Mesodermal cell (in vitro differentiated cells): ENCODE measurements around the gene FSIP1.

ENCODE experiments used
- H3K27ac ChIP-seq: 2 replicates; pipeline ENCODE4 v1.7.0; 2013; ENCODE audit warnings: mild to moderate bottlenecking, low read depth, low read length, moderate library complexity; ENCODE audit not compliant: severe bottlenecking
- H3K36me3 ChIP-seq: 2 replicates; pipeline ENCODE4 v1.7.1; 2013; ENCODE audit warnings: mild to moderate bottlenecking, low read length, moderate library complexity; ENCODE audit not compliant: control insufficient read depth, insufficient read depth
- H3K4me1 ChIP-seq: one replicate; pipeline ENCODE4 v1.7.1; 2013; ENCODE audit warnings: mild to moderate bottlenecking, low read length; ENCODE audit not compliant: insufficient read depth, control insufficient read depth, poor library complexity, severe bottlenecking
- H3K4me3 ChIP-seq: 2 replicates; pipeline ENCODE4 v1.7.0; 2013; ENCODE audit warnings: low read length, control low read depth, mild to moderate bottlenecking; ENCODE audit not compliant: insufficient read depth, poor library complexity, severe bottlenecking; ENCODE audit errors: extremely low read depth
- H3K9me3 ChIP-seq: 2 replicates; pipeline ENCODE4 v1.7.1; 2013; ENCODE audit warnings: mild to moderate bottlenecking, low read length, moderate library complexity; ENCODE audit not compliant: control insufficient read depth
- WGBS, 2 experiments: methylation state at CpG; one replicate each; pipeline ENCODE4 v1.1.5; 2013; ENCODE audit warnings: missing lambda C conversion rate in 2 of 2; ENCODE audit not compliant: insufficient coverage in 2 of 2; 5-methylcytosine and 5-hydroxymethylcytosine counted together

The FSIP1 gene

DNA sequence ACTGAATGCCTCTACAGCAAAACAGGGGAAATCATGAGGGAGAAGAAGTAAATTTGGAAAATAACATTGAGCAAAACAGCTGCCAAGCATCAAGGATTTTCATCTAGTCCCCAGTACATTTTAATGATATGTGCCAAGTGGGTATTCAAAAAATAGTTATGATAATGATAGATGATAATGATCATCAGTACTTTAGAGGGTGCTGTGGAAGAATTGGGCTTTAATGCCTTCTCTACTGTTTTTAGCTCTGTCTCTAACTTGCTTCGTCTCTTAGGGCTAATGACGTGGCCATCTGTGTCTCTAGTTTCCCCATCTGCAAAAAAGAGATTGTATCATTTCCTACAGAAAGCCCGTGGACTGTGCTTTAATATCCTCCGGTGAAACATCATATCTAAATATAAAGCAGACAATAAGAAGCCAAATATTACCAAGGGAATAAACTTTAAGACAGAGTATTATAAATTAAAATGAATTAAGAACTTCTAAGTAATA is 10.2 kb upstream of the FSIP1 start:
- Histone ChIP-seq H3K36me3 (no peaks in the 10 kb centered on the region), H3K27ac (no peak overlapping the region), H3K4me1 (peaks cover 7% of the 10 kb centered on the region), H3K4me3 (no peak overlapping the region), H3K9me3 (no peaks in the 10 kb centered on the region)
- 96 to 100% methylated on average over 2 to 3 of the region's 4 CpGs for WGBS, 2 experiments

DNA sequence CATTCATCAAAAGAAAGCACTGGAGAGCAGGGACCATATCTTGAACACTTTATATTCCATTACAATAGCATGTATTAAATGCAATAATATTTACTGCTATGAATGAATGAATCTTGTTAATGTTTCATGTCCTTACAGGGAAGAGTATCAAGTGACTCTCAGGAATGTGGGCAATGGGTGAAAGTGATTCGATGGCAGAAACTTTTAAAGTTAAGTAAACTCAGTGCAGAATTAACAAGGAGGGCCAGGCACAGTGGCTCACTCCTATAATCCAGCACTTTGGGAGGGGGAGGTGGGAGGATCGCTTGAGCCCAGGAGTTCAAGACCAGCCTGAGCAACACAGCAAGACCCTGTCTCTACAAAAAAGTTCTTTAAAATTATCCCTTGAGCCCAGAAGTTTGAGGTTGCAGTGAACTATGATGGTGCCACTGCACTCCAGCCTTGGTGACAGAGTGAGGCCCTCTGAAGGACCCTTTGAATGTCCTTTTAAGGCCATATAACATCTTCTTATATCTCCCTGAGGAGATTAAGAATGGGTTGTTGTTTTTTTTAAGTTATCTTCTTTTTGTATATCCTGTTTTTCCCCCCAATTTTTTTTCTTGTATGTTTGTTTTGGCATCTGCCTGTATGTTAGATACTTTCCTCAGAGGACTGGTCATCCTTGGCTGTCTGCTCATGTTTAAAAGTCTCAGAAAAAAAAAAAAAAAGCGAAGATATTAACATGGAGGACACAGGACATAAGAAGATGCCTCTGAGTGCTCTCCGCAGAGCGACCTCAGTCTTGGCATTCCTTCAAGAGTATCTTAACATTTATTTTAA is 9.6 kb upstream of the FSIP1 start:
- Histone ChIP-seq H3K4me1 (peaks cover 13% of the 10 kb centered on the region), H3K4me3 (no peak overlapping the region), H3K27ac (no peak overlapping the region), H3K36me3 (no peaks in the 10 kb centered on the region), H3K9me3 (no peaks in the 10 kb centered on the region)
- WGBS, 2 experiments: 100% methylated on average over 1 of the region's 5 CpGs

DNA sequence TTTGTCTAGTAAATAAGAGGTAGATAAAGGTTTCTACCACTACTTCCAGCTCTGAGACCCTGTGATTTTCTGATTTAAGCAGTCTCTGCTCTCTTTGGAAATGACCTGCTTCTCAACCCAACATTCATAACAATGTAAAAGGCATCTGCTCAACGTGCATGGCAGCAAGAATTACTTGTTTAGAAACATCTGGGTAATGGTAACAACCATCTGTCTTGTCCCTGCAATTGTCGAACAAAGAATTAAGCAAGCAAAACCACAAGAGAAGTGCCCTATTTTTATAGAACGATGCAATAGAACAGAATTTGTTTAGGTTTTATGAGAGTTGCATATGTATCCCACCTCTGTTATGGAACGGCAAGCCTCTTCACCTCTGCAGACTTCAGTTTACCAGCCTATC is 7.1 kb upstream of the FSIP1 start:
- H3K27ac ChIP-seq: no peak overlapping the region
- no peaks in the 10 kb centered on the region for H3K9me3 ChIP-seq
- WGBS, 2 experiments: 100% methylated on average over 2 of the region's 4 CpGs
- H3K4me1 ChIP-seq: peaks cover 20% of the 10 kb centered on the region
- no peaks in the 10 kb centered on the region for H3K36me3 ChIP-seq
- H3K4me3 ChIP-seq: no peak overlapping the region

DNA sequence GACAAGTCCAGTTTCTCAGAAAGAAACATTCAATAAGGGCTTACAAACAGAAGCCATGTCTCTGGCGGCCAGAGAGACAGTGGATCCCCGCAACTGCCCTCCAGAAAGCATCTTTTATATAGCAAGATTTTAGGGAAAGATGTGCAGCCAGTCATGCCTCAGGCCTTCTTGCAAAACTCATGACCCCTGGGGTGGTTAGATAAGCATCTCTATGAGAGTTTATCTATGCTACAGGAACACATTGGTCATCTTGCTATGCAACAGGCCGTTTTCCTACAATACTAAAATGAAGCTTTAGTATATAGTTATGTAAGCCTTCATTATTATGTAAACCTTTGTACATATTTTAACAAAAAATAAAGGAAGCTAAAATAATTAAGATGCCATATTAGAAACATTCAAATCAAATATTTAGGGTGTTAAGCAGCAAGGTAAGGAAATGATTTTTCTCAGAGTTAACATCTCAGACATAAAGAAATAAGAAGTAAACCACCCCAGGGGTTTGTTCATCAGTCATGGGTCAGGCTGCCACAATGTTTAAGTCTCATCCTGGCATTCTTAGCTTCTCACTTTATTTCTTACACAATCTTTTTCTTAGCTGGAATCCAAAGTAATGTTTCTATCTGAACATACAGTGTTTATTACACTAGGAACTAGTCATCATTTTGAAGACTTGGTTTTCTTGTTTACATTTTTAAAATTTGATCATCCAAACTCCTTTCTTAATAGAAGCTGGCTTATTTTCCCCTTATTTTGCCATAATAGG is 6.3 kb upstream of the FSIP1 start:
- no peaks in the 10 kb centered on the region for H3K9me3 ChIP-seq
- 60% methylated on average over 1 of the region's 3 CpGs; no CpG with 5 or more reads in 1 of the 2 experiments for WGBS, 2 experiments
- no peak overlapping the region for H3K4me3 ChIP-seq
- H3K4me1 ChIP-seq: peaks cover 27% of the 10 kb centered on the region
- H3K27ac ChIP-seq: no peak overlapping the region
- H3K36me3 ChIP-seq: no peaks in the 10 kb centered on the region

DNA sequence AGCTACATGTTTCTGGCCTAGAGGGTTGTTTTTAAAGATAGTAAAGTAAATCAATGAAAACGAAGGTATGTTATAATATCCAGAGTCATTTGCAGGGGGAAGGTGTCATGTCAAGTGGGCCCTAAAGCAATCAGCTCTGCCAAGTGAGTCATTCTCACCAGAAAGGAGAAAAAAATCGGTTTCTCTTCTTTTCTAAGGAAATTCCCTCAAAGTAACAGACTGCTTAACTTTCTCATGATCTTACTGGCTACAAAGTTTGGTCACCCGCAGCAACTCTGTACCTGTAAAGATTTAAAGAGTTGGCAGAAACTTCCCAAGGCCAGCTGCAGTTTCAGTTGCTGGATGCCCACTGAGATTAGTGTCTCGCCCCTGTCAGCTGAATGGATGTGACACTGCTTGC is 5.5 kb upstream of the FSIP1 start:
- WGBS, 2 experiments: 76 to 80% methylated on average over 3 to 4 of the region's 4 CpGs
- no peak overlapping the region for H3K27ac ChIP-seq

DNA sequence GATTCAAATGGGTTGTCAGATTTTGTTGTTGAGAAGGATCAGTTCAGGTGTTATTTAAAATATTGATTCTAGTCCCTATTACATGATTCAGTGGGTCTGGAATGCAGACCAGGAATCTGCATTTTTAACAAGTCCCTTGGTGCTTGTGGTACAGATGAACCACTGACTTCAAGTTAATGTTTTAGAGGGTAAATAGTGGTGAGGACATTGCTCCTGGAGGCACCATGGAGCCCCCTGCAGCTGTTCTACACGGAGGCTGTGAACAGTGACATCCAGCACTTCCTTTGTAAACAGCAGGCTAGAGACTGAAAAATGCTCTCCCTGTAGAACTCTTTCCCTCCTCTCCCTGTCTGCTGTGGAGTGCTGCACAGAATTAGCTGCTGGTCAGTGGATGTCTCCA is 4.8 kb upstream of the FSIP1 start:
- Histone ChIP-seq H3K9me3 (no peaks in the 10 kb centered on the region), H3K4me1 (peaks cover 32% of the 10 kb centered on the region), H3K36me3 (no peaks in the 10 kb centered on the region), H3K27ac (no peak overlapping the region), H3K4me3 (no peak overlapping the region)
- WGBS, 2 experiments: 0% methylated on average over 1 of the region's 1 CpG; no CpG with 5 or more reads in 1 of the 2 experiments

More for the DNA sequence above, 5.5 kb upstream of the FSIP1 start:
- Histone ChIP-seq H3K4me1 (peaks cover 32% of the 10 kb centered on the region), H3K36me3 (no peaks in the 10 kb centered on the region), H3K4me3 (no peak overlapping the region), H3K9me3 (no peaks in the 10 kb centered on the region)

DNA sequence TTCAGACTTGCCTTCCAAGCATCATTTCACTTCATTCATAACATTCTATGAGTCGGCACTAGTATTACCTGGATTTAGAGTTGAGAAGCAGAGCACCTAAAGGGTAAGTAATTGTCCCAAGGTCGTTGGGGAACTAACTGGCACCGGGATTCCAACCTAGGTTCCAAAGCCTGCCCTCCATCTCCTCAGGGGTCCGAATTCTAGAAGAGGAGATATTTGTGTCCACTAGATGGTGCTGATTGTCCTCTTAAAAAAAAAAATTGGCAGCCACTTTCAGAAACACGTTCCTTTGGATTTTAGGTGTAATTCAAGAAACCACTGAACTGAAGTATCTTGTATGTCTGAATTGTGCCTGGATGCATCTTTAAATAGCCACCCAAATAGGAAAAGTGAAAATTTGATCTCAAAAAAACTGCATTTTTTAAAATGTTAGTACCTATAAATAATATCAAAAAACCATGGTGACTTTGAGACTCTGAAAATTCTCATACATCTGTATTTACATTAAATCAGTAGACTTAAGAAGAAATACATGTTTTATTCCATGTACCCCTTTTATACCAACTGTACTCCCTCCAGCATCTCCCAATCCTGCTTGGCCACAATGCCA is 3.9 kb upstream of the FSIP1 start:
- Histone ChIP-seq H3K36me3 (no peaks in the 10 kb centered on the region), H3K27ac (no peak overlapping the region), H3K4me1 (peaks cover 32% of the 10 kb centered on the region), H3K4me3 (no peak overlapping the region), H3K9me3 (no peaks in the 10 kb centered on the region)
- 17% methylated on average over 3 of the region's 5 CpGs; no CpG with 5 or more reads in 1 of the 2 experiments for WGBS, 2 experiments

DNA sequence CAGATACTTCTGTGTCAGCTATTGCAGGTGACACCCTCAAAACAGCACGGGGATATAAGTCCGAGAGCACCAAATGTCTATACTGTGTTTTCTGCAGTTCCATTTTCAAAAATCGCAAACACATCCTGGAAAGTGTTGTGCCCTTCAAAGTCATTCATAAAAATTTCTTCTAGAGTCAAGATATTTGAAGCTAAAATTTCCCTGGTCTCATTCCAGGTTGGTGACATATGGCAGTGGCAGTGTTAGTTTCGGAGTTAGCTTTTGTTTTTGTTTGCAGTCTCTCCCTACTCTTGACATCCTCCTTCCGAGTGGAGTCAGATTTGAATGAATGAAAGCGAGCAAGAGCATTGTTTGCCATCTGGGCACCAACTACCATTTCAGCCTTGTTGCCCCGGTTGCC is 3.2 kb upstream of the FSIP1 start:
- Histone ChIP-seq H3K4me3 (no peak overlapping the region), H3K9me3 (no peaks in the 10 kb centered on the region), H3K4me1 (peaks cover 32% of the 10 kb centered on the region), H3K27ac (no peak overlapping the region), H3K36me3 (no peaks in the 10 kb centered on the region)
- 91 to 100% methylated on average over 3 to 5 of the region's 7 CpGs for WGBS, 2 experiments

DNA sequence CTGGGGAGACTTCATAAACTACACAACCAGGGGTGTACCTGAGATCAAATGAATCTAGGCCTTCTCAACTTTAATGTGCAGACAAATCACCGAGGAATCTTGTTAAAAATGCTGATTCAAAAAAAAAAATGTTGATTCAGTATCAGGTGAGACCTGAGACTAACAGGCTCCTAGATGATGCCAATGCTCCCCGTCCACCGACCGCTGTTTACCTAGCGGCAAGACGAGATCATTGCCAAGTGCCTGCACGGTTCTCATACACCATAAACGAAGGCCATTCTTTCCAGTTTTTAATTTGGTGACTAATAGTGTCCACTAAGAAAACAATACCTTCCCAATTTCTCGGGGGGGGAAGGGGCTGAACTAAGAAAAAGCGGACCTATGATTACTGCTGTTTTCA is 2.5 kb upstream of the FSIP1 start:
- no peak overlapping the region for H3K4me3 ChIP-seq
- no peak overlapping the region for H3K27ac ChIP-seq
- WGBS, 2 experiments: 75 to 94% methylated on average over 6 of the region's 10 CpGs
- H3K4me1 ChIP-seq: peaks cover 32% of the 10 kb centered on the region
- H3K36me3 ChIP-seq: no peaks in the 10 kb centered on the region
- H3K9me3 ChIP-seq: no peaks in the 10 kb centered on the region

DNA sequence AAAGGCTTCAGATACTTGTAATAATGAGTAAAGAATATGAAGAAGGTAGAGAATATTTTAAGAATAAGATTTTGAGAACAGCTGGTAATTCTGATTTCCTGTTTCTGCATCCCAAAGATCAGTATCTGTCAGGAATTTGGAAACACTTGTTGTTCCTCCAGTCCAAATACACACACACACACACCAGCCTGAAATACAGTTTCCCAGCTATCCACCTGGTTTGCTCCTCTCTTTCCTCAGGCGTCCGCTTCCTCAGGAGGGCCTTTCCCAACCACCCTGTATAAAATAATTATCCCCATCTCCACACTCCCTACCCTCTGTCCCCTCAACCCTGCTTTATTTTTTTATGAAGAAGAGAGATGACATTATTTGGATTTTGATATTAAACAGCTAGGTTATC is 2.0 kb upstream of the FSIP1 start:
- Histone ChIP-seq H3K4me1 (peaks cover 32% of the 10 kb centered on the region), H3K9me3 (no peaks in the 10 kb centered on the region), H3K27ac (no peak overlapping the region), H3K36me3 (no peaks in the 10 kb centered on the region), H3K4me3 (no peak overlapping the region)
- WGBS, 2 experiments: no CpG with 5 or more reads among the region's 2 CpGs
